HFFc6 (cell line): ENCODE results near the gene TMEM185B. TPM values are rescaled to one million over a fixed set of nuclear protein-coding genes. Genes with fewer than 3 reads are reported as not detected.

Experiments used
- DNase-seq: peaks from one replicate; pipeline ENCODE4 v3.0.0-alpha.2; 2018
- H3K27ac Mint-ChIP-seq: 2 replicates; pipeline ENCODE4 v1.8.0; 2020; ENCODE audit warnings: mild to moderate bottlenecking, mixed read lengths
- H3K27me3 Mint-ChIP-seq: 2 replicates; pipeline ENCODE4 v1.8.0; 2021; ENCODE audit warnings: mild to moderate bottlenecking, moderate library complexity, mixed read lengths; ENCODE audit not compliant: insufficient read depth
- H3K36me3 Mint-ChIP-seq: 2 replicates; pipeline ENCODE4 v1.8.0; 2021; ENCODE audit warnings: low read depth, mixed read lengths
- H3K4me1 Mint-ChIP-seq: 2 replicates; pipeline ENCODE4 v1.8.0; 2020; ENCODE audit warnings: low read depth, mixed read lengths
- H3K4me3 Mint-ChIP-seq: 2 replicates; pipeline ENCODE4 v1.8.0; 2020; ENCODE audit warnings: mild to moderate bottlenecking, moderate library complexity, mixed read lengths
- H3K9me3 Mint-ChIP-seq: 2 replicates; pipeline ENCODE4 v1.8.0; 2020; ENCODE audit warnings: mild to moderate bottlenecking, mixed read lengths
- CTCF ChIP-seq: fragments of 200-600 bp; sonication (generic); IDR thresholded peaks from 2 replicates; pipeline ENCODE4 v1.5.0; 2021; ENCODE audit warnings: antibody characterized with exemption, mild to moderate bottlenecking
- total RNA-seq, 6 experiments: library from RNA; stranded (reverse); fragmentation: NEBNext Ultra II Directional; extraction: Animal tissue kit (Norgen Biotek cat#: 25700); gene quantifications; 2 replicates in 1 of 6; 3 replicates in 5 of 6; pipeline ENCODE4 v1.2.3, GENCODE V29; 2021

The TMEM185B gene
- total RNA-seq, 6 experiments from 2014 or later: 29.2 to 36.4 (median 31.3) TPM

- no peak overlapping the region for H3K27ac Mint-ChIP-seq
- no peaks in the 10 kb centered on the region for H3K4me1 Mint-ChIP-seq
- H3K9me3 Mint-ChIP-seq: peaks cover 28% of the 10 kb centered on the region
- H3K27me3 Mint-ChIP-seq: peaks cover 9% of the 10 kb centered on the region
- no peak for TF ChIP-seq CTCF
- no peak overlapping the region for H3K4me3 Mint-ChIP-seq
- DNase-seq: no peak
- peaks cover 10% of the 10 kb centered on the region for H3K36me3 Mint-ChIP-seq
These were observed 27.6 kb downstream of the TMEM185B start for GRCh38 chr2:120195553-120195952.

GRCh38 chr2:120192280-120192679 lies 30.9 kb downstream of the TMEM185B start:
- Mint-ChIP-seq H3K27ac (no peak overlapping the region), H3K27me3 (peaks cover 4% of the 10 kb centered on the region), H3K4me3 (no peak overlapping the region), H3K4me1 (no peaks in the 10 kb centered on the region), H3K36me3 (peaks cover 5% of the 10 kb centered on the region; the same call in 1 of the 2 replicates), H3K9me3 (peaks cover 13% of the 10 kb centered on the region)
- no peak for TF ChIP-seq CTCF
- DNase-seq: no peak

GRCh38 chr2:120189189-120189588 lies 34.0 kb downstream of the TMEM185B start:
- no peaks in the 10 kb centered on the region for H3K36me3 Mint-ChIP-seq
- no peak for DNase-seq
- peaks cover 13% of the 10 kb centered on the region for H3K9me3 Mint-ChIP-seq
- no peak for TF ChIP-seq CTCF
- no peak overlapping the region for H3K4me3 Mint-ChIP-seq
- no peaks in the 10 kb centered on the region for H3K4me1 Mint-ChIP-seq
- H3K27me3 Mint-ChIP-seq: peaks cover 8% of the 10 kb centered on the region
- H3K27ac Mint-ChIP-seq: no peak overlapping the region

GRCh38 chr2:120182019-120182560 lies 41.1 kb downstream of the TMEM185B start:
- no peaks in the 10 kb centered on the region for H3K9me3 Mint-ChIP-seq
- no peak for DNase-seq
- no peaks in the 10 kb centered on the region; the same call in 1 of the 2 replicates for H3K4me1 Mint-ChIP-seq
- peaks cover 17% of the 10 kb centered on the region for H3K27me3 Mint-ChIP-seq
- peak; percentile 24; the same call in 1 of the 2 replicates for TF ChIP-seq CTCF
- H3K27ac Mint-ChIP-seq: no peak overlapping the region
- H3K4me3 Mint-ChIP-seq: no peak overlapping the region
- no peaks in the 10 kb centered on the region for H3K36me3 Mint-ChIP-seq

GRCh38 chr2:120180066-120180465 lies 43.1 kb downstream of the TMEM185B start:
- DNase-seq: no peak
- TF ChIP-seq CTCF: no peak
- Mint-ChIP-seq H3K36me3 (no peaks in the 10 kb centered on the region), H3K27me3 (peaks cover 16% of the 10 kb centered on the region), H3K4me3 (no peak overlapping the region), H3K9me3 (no peaks in the 10 kb centered on the region), H3K27ac (no peak overlapping the region), H3K4me1 (no peaks in the 10 kb centered on the region; the same call in 1 of the 2 replicates)

GRCh38 chr2:120179396-120179795 lies 43.8 kb downstream of the TMEM185B start:
- H3K27me3 Mint-ChIP-seq: peaks cover 15% of the 10 kb centered on the region
- no peaks in the 10 kb centered on the region for H3K9me3 Mint-ChIP-seq
- no peak overlapping the region for H3K27ac Mint-ChIP-seq
- no peak for DNase-seq
- no peaks in the 10 kb centered on the region; the same call in 1 of the 2 replicates for H3K4me1 Mint-ChIP-seq
- no peak overlapping the region for H3K4me3 Mint-ChIP-seq
- no peak for TF ChIP-seq CTCF
- H3K36me3 Mint-ChIP-seq: no peaks in the 10 kb centered on the region
